Activated CD8-positive, alpha-beta memory T cell treated with anti-CD3 and anti-CD28 coated beads, Interleukin-2, amount 50 U/mL, for 1 hour (primary cell): Measurements from ENCODE around the gene TMEM170A.
"Not testable (repeated sequence)": the region's sequence is repeated elsewhere in the genome, so short reads cannot be mapped to it uniquely, and the experiment has no call there.

ENCODE experiments used
- DNase-seq: peaks from one replicate; pipeline ENCODE4 v3.0.0-alpha.2; 2020; ENCODE audit errors: extremely low read depth

The TMEM170A gene, protein sequence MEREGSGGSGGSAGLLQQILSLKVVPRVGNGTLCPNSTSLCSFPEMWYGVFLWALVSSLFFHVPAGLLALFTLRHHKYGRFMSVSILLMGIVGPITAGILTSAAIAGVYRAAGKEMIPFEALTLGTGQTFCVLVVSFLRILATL

DNA sequence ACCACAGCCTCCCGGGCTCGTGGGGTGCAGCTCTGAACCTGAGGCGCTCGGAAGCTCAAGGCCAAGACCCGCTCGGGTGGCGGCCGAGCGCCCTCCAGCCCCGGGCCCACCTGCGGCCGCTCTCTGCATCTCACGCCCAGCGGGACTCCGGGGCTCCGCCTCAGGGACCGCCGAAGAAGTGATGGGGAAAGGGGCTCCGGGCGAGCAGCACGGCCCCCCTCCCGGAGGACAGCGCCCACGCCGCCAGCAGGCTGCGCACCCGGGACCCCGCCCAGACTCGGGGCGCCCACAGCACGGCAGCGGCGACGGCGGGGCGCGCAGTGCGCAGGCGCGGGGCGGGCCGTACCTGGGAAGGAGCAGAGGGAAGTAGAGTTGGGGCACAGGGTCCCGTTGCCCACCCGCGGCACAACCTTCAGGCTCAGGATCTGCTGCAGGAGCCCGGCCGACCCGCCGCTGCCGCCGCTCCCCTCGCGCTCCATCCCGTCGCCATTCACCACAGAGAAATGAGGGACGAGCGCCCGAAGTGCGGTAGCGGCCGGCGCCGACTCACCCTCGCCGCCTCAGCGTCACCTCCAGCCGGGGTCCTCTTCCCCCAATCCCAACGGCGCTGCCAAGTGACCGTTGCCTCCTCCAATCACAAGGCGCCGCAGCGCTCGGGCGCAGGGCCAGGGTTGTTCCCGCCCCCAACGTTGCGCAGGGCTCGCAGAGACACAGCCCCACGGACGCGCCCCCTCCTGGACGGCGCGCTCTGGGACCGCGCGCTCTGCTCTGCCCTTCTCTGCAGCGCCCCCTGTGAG lies at the start of gene TMEM170A:
TSS of gene TMEM170A (minus strand) at position 568 of the 797 bp plus-strand sequence. CDS start at position 479, 89 bp downstream.
- peak; percentile 93 for DNase-seq

DNA sequence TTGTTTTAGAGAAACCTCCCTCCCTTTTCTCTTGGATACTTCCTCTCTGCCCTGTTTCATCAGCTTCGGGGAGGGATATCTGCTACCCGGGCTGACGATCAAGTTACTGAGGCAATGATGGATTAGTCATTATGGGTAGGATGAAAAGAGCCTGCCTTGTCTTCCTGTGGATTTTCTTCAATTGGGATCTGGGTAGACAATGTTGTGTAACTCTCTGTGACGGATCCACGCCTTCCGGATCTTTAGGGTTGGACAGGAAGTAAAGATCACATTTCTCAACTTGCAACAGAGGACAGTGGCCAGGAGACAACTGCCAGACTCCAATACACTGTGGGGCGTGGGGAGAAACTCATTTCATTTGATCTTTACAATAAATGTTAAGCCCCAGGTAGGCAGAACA lies 42.1 kb upstream of the TMEM170A start:
- no peak for DNase-seq

DNA sequence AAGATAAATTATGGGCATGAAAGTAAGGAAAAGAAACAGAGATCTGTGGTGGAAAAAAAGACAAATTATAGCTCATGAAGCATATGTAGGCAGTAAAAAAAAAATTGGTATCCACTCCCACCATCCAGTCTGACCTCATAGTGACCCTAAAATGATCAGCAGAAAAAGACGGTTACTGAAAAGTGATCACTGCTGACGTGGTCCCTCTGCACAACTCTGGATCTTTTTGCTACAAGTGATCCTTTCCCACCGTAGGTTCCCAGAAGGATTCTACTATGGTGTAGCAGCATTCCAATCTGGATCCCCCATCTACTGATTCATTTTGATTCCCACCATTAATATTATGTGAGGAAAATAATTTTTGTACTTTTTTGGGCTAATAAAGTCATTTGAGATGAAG lies 41.6 kb upstream of the TMEM170A start:
- no peak for DNase-seq

DNA sequence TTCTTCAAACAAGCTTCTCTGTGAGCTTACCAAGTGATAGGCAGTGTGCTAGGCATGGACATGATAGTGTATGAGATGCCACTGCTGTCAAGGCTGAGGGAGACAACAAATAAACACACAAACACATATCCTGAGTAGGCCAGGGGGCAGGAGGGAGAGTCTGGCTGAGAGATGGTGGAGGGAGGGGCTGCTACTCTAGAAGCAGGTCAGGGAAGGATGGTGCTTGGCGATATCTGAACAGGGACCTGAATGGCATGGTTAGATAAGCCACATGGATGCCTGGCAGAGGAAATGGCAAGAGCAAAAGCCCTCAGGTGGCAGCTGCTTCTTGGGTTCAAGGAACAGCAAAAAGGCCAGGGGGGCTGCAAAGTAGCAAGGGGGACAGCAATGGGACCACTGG lies 39.3 kb upstream of the TMEM170A start:
- no peak for DNase-seq

DNA sequence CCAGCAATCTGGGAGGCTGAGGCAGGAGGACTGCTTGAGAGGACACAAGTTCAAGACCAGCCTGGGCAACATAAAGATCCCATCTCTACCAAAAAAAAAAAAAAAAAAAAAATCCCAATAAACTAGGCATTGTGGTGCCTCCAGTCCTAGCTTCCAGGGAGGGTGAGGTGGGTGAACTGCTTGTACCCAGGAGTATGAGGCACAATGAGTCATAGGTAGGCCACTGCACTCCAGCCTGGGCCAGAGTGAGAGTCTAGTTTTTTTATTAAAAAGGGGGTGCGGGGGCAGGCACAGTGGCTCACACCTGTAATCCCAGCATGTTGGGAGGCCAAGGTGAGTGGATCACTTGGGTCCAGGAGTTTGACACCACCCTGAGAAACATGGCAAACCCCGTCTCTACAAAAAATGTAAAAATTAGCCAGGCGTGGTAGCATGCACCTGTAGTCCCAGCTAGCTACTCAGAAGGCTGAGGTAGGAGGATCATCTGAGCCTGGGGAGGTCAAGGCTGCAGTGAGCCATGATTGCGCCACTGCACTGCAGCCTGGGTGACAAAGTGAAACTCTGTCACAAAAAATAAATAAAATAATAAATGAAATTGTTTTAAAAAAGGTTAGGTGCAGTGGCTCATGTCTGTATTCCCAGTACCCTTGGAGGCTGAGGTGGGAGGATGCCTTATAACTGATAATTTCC lies 38.6 kb upstream of the TMEM170A start:
- DNase-seq, result no peak

DNA sequence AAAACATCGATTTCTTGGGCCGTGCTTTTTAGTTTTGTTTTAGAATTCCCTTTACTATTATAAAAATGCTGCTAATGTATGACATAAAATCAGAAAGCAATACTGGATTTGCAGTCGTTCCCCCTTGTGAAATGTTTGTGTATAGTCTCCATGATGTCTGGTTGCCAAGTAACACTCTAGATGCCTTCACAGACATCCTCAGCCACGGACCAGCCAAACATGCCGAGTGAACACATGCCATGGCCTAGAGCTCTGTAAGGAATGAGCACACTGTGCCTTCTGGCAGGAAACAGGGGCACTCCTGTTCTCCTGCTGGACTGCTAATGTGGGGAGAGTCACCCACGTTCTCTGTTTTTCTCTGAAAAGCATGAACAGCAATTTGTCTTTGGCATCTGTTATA lies 37.3 kb upstream of the TMEM170A start:
- not testable (repeated sequence) for DNase-seq

DNA sequence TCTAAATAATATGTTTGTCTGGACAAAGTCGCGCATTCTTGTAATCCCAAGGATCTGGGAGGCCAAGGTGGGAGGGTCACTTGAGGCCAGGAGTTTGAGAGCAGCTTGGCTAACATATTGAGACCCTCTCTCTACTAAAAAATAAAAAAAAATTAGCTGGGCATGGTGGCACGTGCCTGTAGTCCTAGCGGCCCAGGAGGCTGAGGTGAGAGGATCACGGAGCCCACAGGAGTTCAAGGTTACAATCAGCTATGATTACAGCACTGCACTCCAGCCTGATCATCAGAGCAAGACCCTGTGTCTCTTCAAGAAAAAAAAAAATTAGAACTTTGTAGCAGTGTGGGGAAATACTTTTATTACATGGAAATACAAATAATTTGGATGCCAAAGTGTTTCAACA lies 36.9 kb upstream of the TMEM170A start:
- no peak for DNase-seq

DNA sequence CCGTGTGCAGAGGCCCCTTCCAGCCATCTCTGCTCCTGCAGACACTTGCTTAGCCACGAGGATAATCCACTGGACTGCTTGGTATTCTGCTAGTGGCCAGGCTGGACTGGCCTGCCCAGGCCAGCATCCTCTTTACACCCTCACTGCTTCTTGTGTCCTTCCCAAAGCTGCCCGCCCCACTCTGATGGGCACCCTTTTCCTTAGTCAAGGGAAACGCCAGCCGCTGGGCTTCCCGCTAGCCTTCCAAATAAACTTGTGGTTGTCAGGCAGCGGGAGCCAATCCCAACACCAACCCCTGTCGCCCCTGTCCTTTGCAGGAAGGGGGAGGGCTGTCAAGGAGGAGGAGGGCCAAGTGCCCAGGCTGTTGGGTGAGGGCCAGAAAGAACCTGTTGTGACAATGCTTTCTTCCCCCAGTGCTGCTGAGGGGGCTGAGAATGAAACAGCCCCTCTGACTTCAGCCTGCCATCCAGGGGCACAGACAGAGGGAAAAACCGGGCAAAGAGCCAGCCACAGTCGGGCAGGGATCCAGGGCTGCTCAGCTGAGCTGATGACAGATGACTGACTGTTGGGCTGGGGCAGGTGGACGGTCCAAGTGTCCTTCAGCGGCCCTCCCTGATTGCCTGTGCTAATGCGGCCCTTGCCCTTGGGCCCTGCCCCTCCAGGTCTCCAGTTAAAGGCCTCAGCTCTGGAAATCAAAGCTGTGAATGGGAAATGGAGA lies 34.3 kb upstream of the TMEM170A start:
- DNase-seq, result not testable (repeated sequence)

DNA sequence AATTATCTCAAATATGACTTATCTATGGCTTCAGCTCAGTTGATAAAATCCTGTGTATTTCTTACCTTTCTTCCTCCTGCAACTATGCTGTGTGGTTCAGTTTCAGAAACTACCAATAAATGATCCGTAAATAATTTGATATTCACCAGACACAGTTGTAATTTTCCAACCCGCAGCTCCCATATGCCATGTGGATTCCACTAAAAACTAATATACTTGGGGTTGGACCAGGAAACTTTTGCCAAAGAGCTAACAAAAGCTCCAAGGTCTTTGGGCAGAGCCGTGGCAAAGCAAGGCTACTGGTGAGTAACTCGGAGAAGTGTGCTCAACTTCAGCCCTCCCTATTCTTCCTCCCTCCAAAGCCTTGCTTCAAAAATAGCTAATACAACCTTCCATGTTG lies 33.1 kb upstream of the TMEM170A start:
- DNase-seq, result no peak

DNA sequence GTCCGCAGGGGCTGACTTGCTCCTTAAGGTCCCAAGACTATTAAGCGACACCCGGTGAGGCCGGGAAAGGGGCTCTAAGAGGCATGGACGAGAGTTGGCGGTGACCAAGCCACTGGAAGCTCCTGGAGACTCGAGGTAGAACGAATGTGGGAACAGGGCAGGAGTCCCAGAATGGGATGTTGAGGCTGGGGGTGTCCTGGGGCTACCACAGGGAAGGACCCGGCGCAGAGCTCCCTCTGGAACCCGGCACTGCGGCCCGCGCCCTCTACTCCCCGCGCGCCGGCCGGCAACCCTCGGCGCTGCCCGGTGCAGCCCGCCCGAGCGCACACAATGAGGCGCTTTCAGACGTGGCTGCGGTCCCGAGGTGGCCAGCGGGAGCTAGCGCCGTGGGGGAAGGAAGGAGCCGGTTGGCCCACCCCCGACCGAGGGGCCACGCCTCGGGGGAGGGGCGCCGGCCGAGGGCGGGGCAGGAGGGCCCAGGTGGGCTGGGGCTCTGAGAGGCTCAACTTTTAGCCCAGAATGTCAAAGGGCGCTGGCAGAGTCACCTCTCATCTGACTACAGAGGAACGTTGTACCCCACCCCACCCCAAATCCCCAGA lies 30.7 kb upstream of the TMEM170A start, which contains the start of gene CHST6:
TSS of gene CHST6 (minus strand) at position 366 of the 599 bp plus-strand sequence. CDS start 15,613 bp downstream, outside the sequence.
- DNase-seq, result no peak

DNA sequence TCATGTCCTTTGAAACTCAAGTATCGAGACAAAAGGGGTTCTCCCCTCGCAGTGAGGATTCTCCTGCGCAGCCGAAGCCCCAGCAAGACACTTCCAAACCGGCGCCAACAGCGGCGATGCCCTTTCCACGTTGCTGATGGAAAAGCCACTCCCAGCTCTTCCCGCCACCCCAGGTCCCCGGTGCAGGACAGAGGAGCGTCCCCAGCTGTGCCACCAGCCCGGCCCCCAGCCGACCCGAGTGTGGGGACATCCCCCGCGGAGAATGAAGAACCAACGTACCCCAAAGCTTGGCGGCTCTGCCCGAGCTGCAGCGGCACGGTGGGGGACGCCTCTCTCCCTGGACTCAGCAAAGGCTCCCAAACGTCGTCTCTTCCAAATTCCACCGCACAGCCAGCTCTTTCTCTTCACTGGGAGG lies 30.2 kb upstream of the TMEM170A start:
- no peak for DNase-seq

DNA sequence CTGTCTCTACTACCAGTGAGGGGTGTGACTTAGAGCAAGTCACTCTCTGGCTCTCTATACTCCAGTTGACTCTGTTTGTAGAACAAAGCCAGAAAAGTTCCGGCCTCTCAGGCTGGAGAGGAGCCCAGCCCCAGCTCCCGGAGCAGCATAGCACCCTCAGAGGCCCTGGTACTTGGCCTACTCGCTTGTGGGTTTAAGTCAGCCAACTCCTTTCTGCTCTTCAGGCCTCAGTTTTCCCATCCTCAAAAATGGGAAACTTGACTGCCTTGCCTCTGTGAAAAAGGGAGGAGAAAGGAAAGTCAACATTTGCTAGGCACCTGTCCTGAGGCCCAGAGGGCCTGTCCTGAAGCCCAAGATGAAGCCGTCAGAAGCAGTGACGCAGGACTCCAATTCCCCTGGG lies 29.7 kb upstream of the TMEM170A start:
- no peak for DNase-seq

DNA sequence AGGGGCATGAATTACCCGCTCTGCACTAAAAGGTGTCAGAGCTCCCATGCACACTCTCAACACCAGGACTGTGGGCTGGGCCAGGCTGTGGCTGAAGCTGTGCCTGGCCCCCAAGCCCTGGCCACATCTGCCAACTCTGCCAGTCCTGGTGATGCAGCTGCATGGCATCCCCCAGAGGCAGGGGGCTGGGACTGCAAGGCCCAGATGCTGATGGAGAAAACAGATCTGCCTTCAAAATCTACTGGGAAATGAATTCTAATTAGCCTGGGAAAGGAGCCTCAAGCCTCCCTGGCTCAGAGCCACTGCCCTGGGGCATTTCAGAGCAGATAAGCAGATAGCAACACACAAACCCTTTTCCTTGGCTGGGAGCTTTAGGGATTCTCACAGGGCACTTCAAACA lies 27.4 kb upstream of the TMEM170A start:
- DNase-seq, result no peak

DNA sequence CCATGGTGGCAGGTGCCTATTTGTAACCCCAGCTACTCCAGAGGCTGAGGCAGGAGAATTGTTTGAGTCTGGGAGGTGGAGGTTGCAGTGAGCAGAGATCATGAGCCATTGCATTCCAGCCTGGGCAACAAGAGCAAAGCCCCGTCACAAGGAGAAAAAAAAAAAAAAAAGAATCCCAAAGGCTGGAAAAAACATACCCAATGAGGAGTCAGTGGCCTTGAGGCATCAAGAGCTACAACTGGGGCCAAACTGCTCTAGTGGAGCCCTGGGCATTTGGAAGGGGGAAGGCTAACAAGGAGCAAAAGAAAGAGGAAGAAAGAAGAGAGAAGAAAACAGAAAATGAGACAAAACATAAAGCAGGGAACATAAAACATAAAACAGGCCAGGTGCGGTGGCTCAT lies 23.8 kb upstream of the TMEM170A start:
- DNase-seq, result no peak

DNA sequence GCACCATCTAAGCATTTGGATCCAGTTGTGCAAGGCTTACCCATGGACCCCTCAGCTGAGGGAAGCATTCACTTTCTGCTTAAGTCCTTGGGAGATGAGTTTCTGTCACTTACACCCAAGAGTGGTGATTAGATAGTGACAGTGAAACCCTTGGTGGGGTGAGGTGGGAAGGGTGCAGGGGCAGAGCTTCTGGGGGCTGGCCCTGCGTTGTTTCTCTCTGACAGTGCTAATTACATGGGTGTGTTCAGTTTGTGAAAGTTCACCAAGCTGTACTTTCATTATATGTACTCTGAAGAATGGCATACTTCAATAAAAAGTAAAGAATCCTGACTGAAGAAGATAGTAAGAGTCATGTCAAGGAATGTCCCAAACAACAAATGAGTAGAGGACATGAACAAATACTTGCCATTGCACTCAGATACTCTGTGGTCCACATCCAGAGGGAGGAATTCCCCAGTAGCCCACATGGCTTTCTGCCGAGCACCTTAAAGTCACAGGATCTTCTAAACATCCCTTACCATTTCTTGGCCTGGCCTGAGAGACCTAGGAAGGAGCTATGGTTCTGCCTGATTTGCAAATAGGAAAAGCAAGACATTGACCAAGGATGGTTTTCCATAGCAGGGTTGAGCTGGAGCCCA lies 22.3 kb upstream of the TMEM170A start:
- no peak for DNase-seq

DNA sequence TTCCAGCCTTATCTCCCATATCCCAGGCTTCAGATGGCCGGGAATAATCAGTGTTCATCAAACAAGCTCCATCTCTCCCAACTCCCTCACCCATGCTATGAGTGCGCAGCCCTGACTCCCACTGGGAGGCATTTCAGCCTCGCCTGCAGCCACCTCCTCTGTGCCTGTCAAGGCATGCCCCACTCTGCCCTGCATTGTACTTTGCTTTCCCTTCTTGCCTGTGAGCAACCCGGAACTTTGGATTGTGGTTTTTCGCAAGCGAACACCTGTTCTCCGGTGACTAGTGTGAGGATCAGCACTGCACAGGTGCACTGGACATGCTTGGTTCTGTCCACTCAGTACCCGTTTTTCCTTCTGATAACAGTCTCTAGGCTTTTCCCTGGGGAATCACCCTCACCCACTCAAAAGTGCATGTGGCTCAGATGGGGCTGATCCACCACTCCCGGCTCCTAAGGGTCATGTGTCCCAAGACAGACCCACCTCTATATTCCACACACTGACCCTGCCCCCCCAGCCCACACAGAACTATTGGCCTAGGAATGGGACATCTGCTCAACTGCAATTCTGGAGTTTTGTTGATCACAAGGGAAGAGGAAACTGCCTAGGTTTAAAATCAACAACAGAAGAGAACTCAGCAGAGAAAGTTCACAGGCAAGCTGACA lies 21.7 kb upstream of the TMEM170A start:
- no peak for DNase-seq

DNA sequence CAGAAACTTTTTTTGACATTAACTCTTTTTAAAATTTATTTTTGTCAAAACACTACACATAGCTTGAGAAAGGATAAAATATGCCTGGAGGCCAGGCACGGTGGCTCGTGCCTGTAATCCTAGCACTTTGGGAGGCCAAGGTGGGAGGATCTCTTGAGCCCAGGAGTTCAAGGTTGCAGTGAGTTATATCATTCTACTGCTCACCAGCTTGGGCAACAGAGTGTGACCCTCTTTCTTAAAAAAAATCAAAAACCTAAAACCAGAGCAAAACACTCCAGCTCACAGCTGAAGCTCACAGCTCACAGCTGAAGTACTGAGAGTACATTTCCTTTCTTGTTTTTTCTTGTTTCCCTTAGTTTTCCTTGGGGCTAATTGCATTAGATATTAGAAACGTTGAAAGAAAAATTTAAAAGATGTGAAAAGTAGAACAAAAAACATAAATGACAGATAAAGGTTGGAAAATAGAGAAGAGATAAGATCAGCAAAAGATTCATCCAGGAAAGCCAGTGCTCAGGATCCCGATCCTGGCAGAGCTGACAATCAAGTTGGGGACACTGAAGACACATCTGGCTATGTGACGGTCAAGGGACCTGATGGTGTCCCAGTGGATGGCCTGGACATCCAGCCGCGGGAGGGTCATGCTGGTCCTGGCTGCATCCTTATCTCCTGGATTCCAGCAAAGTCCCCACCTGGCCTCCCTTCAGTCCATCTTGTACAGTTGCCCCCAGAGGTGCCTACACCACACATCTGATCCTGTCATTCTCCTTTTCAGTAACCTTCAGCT lies 20.9 kb upstream of the TMEM170A start:
- DNase-seq, result no peak

DNA sequence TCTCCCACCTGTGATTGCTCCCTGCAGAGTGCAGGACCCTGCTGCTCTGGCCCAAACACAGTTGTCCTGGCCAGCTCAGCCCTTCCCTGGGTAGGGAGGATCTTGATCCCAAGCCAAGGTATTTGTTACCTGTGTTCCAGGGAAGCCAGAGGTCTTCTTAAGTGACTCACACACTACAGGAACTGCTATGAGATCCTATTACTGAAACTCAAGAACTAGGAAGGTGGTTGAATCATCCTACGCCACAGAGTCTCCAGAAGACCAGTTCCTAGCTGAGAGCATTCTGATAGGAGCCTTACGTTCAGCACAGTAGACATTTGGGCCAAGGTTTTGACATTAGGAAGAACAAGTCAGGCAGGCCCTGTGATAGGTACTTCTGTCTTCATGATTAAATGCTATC lies 18.7 kb upstream of the TMEM170A start:
- DNase-seq, result no peak

DNA sequence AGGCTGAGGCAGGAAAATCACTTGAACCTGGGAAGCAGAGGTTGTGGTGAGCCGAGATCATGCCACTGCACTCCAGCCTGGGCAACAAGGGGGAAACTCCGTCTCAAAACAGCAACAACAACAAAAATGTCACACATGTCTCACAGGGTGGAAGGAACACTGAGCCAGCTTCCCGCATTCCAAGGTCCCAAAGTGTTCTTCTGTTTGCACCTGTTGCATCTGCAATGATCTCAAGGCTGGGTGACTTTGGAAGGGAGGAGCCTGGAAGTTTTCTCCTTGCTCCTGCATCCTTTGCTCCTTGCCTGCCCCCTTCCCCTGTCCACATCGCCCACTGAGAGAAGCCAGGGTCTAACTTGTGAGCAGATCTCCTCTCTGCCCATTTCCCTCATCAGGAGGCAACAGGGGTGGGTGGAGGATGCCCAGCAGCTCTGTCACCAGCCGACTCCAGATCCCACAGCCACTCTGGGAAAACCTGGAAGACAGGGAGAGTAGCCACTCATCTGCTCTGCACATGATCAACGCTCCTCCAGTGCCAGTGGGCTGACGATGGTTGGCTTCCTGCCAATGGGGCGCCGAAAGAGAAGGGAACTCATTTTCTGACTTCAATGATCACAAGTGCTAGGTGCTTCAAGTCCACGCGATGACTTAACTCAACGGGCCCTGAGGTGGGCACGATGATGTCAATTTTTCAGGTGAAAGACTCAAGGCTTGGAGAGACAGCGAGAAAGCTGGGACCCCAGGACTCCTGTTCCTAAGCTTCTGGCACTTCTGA lies 18.1 kb upstream of the TMEM170A start:
- no peak for DNase-seq
